ENCODE measurements around the gene NOG. TPM values are rescaled to one million over a fixed set of nuclear protein-coding genes. Genes with fewer than 3 reads are reported as not detected.

NOG gene
- 8.9 TPM for total RNA-seq

DNA sequence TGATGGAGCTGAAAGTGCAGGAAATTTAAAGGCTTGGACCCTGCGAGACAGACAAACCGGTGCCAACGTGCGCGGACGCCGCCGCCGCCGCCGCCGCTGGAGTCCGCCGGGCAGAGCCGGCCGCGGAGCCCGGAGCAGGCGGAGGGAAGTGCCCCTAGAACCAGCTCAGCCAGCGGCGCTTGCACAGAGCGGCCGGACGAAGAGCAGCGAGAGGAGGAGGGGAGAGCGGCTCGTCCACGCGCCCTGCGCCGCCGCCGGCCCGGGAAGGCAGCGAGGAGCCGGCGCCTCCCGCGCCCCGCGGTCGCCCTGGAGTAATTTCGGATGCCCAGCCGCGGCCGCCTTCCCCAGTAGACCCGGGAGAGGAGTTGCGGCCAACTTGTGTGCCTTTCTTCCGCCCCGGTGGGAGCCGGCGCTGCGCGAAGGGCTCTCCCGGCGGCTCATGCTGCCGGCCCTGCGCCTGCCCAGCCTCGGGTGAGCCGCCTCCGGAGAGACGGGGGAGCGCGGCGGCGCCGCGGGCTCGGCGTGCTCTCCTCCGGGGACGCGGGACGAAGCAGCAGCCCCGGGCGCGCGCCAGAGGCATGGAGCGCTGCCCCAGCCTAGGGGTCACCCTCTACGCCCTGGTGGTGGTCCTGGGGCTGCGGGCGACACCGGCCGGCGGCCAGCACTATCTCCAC, at the start of gene NOG:
Gene NOG, plus strand, starts transcription at position 54 of the 674 bp plus-strand sequence. Its CDS starts 525 bp downstream, at position 579.
- peak; percentile 84 for DNase-seq

DNA sequence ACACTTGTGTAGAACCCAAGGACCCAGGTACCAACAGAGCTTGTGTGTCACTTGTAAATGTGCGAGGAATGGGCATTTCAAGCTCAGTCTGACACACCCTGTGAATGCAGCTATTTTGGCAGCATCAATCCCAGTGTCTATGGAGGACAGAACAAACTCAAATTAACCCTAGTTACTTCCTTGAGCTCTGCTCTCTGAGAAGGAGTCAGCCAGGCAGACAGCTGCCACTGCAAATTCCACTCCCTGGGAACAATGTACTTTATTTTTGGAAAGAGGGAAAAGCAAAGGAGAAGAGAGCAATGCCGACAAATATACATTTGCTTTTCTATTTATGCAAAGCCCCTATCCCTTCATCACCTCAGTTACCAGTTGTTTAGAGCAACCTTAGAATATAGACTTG, 48.4 kb upstream of the NOG start:
- peak; percentile 75 for DNase-seq

DNA sequence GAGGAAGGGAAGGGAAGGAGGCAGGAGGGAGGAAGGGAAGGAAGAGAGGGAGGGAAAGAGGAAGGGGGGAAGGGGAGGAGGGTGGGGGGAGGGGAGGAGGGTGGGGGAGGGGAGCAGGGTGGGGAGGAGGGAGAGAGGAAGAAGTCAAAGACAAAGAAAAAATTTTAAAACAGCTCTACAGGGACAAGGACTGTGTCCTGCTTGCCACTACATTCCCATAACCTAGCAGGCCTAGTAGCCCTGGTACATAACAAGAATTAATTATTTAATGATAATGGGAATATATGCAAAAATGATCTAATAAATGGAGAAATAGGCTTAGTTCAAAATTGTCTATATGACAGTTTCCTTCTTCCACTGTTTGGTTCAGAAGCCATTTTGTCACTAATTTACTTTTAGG, 47.6 kb upstream of the NOG start:
- DNase-seq, result no peak

DNA sequence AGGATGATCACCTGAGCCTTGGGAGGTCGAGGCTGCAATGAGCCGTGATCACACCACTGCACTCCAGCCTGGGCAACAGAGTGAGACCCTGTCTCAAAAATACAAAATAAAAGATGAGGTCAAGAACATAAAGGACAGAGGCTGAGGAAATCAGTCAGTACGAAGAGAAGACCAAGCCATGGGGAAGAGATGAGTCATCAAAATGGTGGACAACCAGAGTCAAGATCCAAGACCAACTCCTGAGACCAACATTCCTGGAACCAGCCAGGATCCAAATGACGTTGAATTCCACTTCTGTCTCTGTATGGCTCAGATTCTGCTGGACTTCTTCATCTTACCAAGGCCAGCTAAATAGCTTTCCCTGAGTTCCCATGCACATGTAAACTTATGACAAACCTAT, 44.8 kb upstream of the NOG start:
- no peak for DNase-seq

DNA sequence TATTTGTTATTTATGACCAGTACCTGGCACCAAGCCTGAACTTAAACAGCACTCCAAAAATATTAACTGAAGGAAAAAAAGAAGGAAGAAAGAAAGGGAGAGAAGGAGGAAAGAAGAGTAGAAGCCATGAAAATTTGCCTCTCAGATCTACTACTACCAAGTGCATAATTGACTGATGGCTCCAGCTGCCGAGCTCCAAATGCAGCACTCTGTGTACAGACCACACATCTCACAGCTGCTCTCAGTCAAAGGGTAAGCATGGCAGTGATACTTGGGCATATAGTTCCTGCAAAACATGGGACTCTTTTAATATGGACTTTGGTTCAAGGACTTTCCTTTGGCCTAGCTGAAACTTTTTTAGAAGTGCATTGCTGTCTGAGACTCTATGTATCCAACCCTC, 44.0 kb upstream of the NOG start:
- DNase-seq, result peak; percentile 85

- no peak for DNase-seq
Measured at GRCh38 chr17:56557682-56558081, 35.8 kb upstream of the NOG start.

DNA sequence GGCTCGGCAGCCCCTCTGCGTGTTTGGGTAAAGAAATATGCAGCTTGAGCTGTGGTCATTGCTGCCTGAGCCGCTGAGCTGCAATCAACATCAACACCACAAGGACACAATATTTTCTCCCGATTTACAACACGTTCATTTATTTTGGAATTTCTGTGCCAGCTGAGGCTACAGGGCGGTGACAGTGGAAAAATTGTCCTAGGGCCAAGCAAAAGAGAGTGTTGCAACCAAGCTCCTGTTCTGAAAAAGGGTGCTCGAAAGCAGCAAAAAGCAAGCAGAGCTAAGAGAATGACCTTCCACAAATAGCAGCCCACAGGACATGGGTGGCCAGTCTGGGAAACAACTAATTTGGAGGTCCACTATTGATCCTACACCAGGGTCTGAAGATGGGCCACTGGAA, 35.4 kb upstream of the NOG start:
- DNase-seq, result peak; percentile 8

DNA sequence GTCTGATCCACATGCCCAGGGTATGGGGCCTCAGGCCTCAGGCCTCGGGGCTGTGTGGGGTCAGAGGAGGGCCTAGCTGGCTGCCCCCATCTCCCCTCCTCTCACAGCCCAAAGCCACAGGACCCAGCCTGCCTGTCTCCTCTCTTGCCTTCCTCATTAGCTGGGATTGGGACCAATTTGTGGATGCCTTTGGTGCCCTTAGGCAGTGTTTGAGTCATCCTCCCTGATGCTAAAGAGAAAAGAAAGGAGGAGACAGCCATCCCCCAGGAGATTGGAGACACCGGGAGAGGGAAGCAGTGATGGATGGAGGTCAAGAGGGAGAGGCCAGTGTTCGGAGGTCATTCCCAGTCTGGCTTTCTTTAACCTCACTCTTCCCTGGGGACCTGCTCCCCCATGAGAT, 23.3 kb upstream of the NOG start:
- DNase-seq, result no peak

DNA sequence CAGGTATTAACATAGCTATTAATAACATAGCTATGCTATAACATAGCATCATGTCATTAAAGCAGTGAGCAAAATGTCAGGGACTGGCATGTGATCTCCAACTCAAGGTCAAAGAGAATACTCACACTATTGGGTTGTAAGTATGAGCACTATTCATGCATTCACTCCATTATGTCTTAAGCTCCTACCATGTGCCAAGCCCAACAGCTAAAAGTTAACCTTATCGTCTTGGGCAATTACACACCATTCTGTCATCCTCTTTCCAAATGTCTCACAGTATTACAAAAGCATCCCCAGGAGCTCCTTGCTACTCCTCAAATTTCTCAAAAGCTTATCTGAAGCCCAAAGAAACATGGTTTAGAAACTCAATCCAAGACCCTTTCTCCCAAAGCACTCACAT, 22.0 kb upstream of the NOG start:
- no peak for DNase-seq

DNA sequence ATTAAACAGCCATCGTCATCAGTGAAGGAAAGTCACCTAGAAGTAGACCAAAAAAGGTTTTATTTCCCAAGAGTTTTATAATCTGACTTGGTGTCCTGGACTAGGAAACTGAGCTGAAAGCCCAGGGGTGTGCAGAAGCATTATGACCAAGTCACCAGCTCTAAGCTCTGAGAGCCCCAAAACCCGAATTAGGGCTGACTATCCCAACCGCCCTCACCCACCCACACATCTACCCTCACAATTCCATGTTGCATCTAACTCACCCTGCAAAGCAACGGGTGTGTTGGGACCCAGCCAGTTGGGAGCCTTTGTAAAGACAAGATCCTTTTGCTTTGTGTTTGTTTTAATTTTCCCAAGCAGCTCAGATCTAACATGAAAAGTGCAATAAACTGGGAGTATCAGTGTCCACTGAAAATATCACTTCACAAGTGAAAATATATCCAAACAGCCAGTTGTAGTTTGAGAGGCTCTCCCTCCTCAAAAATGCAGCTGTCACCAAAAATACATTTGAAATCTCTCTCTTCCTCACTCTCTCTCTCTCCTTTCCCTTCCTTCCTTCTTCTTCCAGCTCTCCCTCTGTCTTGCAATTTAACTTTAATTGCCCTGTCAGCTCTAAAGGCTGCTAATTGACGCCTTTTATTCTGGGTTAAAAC, 16.2 kb upstream of the NOG start:
- peak; percentile 67 for DNase-seq

- peak; percentile 71 for DNase-seq
Measured at GRCh38 chr17:56577843-56578204, 15.7 kb upstream of the NOG start.

DNA sequence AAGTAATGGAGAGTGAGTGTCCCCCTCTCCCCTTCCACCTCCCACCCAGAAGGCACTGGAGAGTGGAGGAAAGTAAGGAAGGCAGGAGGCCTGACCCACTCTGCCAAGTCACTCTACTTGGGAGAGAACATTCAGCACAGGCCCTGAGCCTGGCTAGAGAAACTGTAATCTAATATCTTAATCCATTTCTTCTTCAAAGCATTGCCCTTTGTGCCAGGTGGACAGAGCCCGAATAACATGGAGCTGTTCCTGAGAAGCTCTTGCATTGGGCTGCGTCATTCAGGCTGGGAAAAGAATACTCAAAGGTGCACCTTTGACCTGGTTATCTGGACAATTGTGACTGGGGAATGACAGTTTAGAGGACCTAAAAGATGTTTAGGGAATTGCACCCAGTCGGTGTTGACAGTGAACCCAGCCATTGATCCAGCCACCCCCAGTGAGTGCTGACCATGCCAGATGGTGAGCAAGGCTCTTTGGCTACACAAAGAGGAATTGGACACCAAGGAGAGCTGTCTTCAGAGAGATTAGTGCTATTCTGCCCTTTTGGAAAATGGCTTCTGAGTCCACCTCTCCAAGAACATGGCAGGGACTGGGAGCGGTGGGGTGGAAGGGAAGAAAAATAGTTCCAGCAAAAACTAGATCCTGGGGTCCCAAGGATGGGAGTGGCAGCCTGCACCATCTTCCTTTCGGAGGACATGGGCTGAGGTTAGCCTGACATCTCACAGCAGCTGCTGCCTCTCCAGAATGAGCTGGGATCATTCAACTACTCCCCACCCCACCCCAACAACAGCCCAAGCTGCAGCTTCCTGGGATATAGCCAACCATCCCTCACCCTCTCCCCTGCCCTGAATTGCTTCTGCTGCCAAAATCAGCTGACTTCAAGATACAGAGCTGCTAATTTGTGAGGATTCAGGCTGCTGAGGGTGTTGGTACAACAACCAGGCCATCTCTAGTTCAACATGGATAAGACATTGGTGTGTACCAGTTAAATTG, 11.6 kb upstream of the NOG start:
- peak; percentile 83 for DNase-seq

DNA sequence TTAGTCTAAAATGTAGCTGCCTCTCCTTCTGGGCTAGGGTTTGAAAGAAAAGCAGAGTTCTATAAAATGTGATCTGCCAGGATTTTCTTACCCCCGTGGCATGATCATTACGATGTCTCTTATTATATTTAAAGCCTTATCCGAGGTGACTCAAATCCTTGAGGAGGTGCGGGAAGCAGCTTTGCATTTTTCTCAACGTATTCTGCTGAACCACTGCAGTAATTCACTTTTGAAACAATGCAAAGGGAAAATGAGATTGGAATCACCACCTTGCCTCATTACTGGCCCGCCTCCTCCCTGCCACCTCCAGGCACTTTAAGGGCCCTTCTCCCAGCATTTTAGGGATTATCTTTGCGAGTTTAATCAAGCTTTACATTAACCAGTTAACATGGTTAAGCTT, 9.7 kb upstream of the NOG start:
- DNase-seq, result no peak

DNA sequence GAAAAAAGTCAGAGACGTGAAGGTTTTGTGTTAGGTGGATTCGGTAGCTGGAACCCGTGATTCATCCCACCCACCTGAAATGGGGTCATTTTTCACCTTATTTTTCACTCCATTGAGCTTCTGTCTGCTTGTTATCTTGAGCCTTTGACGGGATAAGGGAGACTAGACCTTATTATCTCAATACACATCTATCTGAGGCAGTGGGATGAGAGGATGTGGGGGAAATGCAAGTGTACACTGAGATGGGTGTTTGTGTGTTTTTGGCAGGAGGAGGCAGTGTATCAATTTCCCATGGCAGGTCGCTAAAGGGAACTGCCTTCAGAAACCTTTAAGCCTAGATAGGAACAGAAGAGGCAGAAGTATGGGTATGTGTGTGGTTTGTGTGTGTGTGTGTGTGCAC, 6.2 kb upstream of the NOG start:
- DNase-seq, result no peak

DNA sequence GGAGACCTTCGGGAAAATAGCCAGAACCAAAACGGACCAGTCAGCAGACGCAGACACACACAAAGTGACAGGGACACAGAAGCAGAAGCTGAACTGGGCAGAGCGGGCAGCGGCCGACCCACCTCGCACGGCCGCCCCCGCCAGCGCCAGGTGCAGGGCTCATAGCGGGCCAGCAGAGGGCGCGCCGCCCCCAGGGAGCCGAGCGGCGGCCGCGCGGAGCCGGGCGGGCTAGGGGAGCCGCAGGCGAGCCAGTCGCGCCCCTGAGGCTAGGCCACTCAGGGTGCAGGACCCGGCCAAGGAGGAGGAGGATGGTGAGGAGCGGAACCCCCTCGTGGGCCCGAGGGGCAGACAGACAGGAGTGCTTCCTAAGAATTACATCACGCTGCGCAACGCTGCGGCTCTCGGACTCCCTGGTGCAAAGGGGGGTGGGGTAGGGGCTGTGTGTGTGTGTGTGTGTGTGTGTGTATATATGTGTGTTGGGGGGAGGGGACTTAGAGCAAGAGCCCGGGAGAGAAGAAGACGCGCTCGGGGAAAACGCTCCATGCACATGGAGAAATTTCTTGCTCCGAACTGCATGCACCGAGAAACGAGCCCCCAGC, 913 bp upstream of the NOG start:
- DNase-seq, result peak; percentile 85

DNA sequence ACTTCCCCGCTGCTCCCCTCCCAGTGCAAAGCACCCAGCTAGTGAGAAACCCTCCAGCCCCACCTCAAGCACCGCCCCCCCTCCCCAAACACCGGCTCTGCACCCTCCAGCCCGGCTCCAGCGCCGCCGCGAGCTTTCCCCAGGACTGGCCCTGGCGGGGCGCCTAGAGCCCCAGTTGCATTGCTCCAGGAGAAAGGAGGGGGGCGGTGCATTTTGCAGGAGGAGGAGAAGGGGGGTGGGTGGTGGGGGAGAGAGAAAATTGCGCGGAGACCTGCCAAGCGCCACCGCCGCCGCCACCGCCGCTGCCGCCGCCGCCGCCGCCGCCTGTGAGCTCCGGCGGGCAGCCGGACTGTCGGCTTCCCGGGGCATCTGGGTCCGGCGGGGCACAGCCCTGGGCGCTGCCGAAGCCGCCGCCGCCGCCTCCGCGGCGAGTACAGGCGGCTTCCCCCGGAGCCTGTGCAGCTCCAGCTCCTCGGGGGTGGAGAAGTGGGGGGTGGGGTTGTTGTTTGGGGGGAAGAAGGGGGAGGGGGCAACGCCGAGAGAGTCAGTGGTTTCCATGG, 333 bp upstream of the NOG start:
- peak; percentile 89 for DNase-seq

GRCh38 chr17:56594320-56595107, 1.0 kb downstream of the NOG start:
- peak; percentile 49 for DNase-seq

DNA sequence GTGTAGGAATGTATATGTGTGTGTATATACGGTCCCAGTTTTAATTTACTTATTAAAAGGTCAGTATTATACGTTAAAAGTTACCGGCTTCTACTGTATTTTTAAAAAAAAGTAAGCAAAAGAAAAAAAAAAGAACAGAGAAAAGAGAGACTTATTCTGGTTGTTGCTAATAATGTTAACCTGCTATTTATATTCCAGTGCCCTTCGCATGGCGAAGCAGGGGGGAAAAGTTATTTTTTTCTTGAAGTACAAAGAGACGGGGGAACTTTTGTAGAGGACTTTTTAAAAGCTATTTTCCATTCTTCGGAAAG, 1.6 kb downstream of the NOG start:
- DNase-seq, result peak; percentile 15

GRCh38 chr17:56595831-56596690, 2.6 kb downstream of the NOG start:
- peak; percentile 62 for DNase-seq

GRCh38 chr17:56596691-56597494, 3.4 kb downstream of the NOG start:
- peak; percentile 63 for DNase-seq

Measured in tongue (tissue), 2 donors.